GM12875 (cell line): ENCODE data around the gene ATP1B2.

Experiments
- H3K4me3 ChIP-seq: one replicate; pipeline ENCODE4 v1.5.1; 2011; ENCODE audit warnings: low read depth, low read length, control low read depth
- TF ChIP-seq, protein P1 (sequence below): IDR thresholded peaks from 2 replicates; pipeline ENCODE4 v1.5.1; 2011; ENCODE audit warnings: low read depth, mild to moderate bottlenecking, control low read depth, inconsistent platforms, low read length, moderate library complexity, borderline replicate concordance; ENCODE audit not compliant: insufficient read depth

ATP1B2 gene

DNA sequence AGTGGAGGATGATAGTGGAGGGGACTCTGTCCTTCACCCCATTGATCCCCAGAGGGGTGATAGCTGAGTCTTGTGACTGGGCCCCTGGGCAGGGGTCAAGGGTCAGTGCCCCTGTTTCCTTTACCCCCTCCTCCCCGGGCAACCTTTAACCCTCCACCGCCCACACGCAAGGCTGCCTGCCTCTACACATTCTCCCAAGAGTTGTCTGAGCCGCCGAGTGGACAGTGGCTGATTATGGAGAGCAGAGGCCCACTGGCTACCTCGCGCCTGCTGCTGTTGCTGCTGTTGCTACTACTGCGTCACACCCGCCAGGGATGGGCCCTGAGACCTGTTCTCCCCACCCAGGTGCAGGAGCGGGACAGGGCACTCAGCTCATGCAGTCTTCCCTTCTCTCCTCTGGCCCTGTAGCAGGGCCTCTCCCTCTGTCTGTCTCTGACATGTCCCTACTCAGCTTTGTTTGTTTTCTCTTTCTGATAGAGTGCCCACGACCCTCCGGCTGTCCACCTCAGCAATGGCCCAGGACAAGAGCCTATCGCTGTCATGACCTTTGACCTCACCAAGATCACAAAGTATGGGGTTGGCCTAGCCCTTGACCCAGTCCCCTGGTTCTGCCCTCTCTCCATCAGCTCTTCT lies 20.7 kb upstream of the ATP1B2 start, which contains the start of gene SHBG:
Gene SHBG (plus strand): TSS at position 197 of the 633 bp plus-strand sequence. CDS start 38 bp downstream, at position 235.
- TF ChIP-seq, protein P1, sequence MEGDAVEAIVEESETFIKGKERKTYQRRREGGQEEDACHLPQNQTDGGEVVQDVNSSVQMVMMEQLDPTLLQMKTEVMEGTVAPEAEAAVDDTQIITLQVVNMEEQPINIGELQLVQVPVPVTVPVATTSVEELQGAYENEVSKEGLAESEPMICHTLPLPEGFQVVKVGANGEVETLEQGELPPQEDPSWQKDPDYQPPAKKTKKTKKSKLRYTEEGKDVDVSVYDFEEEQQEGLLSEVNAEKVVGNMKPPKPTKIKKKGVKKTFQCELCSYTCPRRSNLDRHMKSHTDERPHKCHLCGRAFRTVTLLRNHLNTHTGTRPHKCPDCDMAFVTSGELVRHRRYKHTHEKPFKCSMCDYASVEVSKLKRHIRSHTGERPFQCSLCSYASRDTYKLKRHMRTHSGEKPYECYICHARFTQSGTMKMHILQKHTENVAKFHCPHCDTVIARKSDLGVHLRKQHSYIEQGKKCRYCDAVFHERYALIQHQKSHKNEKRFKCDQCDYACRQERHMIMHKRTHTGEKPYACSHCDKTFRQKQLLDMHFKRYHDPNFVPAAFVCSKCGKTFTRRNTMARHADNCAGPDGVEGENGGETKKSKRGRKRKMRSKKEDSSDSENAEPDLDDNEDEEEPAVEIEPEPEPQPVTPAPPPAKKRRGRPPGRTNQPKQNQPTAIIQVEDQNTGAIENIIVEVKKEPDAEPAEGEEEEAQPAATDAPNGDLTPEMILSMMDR, result no peak
- H3K4me3 ChIP-seq, result no peak within 1 kb of the TSS

DNA sequence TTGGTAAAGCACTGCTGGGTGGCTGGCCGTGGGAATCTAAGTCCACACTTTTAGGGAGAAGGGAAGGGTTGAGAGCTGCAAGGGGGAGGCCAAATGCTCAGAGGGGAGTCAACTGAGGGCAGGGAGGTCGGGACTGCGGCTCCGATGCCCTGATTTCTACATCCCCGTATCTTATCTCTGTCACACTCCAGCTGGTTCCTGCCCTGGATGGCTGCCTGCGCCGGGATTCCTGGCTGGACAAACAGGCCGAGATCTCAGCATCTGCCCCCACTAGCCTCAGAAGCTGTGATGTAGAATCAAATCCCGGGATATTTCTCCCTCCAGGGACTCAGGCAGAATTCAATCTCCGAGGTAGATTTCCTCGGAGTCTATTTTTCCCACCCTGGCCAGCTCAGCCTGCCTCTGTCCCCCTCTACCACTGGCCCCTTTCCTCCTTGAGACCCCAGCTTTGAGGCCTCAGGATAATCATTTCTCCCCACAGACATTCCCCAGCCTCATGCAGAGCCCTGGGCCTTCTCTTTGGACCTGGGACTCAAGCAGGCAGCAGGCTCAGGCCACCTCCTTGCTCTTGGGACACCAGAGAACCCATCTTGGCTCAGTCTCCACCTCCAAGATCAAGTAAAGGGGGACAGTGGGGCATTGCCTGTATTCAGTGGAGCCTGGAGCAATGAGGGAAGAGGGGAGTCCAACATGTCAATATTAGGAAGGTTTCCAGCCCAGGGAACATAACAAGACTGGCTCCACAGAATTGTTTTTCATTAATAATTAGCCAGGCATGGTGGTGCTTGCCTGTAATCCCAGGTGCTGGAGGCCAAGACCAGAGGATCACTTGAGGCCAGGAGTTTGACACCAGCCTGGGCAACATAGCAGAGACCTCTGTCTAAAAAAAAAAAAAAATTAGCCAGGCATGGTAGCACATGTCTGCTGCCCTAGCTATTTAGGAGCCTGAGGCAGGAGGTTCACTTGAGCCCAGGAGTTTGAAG lies 19.0 kb upstream of the ATP1B2 start:
- TF ChIP-seq, protein P1, result no peak
- H3K4me3 ChIP-seq, result no peak overlapping the region

DNA sequence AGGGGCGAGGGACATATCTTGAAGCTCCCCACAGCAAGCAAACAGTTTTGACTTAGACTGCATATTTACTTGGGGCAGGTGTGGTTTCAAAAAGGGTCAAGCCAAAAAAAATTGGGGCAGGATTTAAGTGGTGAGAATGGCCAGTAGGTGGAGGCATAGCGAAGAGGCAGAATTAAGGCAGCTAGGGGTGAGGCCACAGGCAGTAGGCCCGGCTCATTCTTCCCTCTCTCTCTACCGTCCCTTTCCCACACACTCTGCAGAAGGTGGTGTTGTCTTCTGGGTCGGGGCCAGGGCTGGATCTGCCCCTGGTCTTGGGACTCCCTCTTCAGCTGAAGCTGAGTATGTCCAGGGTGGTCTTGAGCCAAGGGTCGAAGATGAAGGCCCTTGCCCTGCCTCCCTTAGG lies 18.2 kb upstream of the ATP1B2 start:
- no peak overlapping the region for H3K4me3 ChIP-seq
- TF ChIP-seq, protein P1, result peak; percentile 54; the same call in 1 of the 2 replicates

DNA sequence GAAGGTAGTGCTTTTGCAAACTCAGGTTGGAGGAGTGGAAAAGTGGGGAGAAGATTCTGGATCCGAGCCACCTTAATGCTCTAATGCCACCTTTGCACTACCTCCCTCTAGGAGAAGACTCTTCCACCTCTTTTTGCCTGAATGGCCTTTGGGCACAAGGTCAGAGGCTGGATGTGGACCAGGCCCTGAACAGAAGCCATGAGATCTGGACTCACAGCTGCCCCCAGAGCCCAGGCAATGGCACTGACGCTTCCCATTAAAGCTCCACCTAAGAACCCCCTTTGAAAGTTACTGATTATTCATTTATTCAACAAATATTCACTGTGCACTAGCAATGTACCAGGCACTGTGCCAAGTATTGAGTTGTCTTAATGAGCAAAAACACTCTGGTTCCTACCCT lies 17.6 kb upstream of the ATP1B2 start:
- TF ChIP-seq, protein P1, result 0 out of 2 replicates have a peak, but pooled peaks have one; percentile 1
- no peak overlapping the region for H3K4me3 ChIP-seq

DNA sequence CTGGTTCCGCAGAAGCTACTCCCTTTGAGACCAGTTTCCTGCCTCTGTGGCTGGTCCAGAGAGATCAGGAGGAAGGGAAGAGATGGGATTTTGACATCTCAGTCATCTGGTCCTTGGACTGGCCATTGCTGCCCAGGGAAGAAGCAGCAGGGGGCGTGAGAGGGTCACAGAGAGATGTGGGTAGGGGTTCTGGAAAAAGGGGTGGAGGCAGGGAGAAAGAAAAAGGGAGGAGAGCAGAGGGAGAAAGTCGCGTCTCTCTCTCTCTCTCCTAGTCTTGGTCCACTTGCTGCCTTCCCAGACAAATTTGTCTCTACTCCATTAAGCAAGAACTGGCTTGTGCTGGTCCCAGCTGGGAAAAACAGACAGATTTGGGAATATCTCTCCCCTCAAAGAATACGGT lies 16.3 kb upstream of the ATP1B2 start:
- TF ChIP-seq, protein P1, result peak; percentile 38; the same call in 1 of the 2 replicates
- no peak overlapping the region for H3K4me3 ChIP-seq

DNA sequence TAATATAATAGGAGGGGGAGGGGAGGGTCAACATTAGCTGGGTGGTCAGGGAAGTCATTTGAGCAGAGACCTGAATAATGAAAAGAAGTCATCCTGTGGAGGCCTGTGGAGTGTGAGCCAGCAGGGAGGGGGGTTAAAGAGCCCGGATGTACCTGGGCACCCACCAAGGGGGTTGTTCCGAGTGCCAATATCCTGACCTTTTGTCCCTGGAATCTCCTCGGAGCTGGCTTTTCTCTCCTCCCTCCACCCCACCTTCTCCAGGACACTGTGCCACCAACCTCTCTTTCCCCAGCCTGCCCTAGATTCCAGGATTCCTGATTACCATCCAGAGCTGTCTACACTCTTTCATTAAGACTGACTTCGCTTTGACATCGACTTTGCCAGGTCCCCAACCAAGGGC lies 14.6 kb upstream of the ATP1B2 start:
- H3K4me3 ChIP-seq, result no peak overlapping the region
- TF ChIP-seq, protein P1, result no peak
